ENCODE results near the gene OR4K5.

OR4K5 gene

GRCh38 chr14:19920021-19920657 lies at the start of gene OR4K5:
Gene OR4K5 (plus strand): TSS chr14:19920607. CDS start chr14:19920607, 0 bp downstream.
- DNase-seq (ENCODE audit: low read depth): no peak
- TF ChIP-seq CTCF (IDR thresholded peaks at IDR 0.05; ENCODE audit: insufficient read depth, low read depth, low read length, missing control alignments): no peak

GRCh38 chr14:19873178-19873577 lies 47.2 kb upstream of the OR4K5 start:
- H3K4me3 ChIP-seq (ENCODE audit: low read depth, low read length): no peak overlapping the region
- no peak for TF ChIP-seq CTCF (IDR thresholded peaks at IDR 0.05; ENCODE audit: insufficient read depth, low read depth, low read length, missing control alignments)
- no peak for DNase-seq (ENCODE audit: low read depth)

More at GRCh38 chr14:19920021-19920657, at the start of gene OR4K5:
- no peak within 1 kb of the TSS for H3K4me3 ChIP-seq (ENCODE audit: low read depth, low read length)

GRCh38 chr14:19874842-19875241 lies 45.6 kb upstream of the OR4K5 start, which contains the start of gene OR4K2:
Gene OR4K2 (plus strand): TSS chr14:19875142. CDS start chr14:19876268, 1,126 bp downstream.
- no peak within 1 kb of the TSS for H3K4me3 ChIP-seq (ENCODE audit: low read depth, low read length)
- TF ChIP-seq CTCF (IDR thresholded peaks at IDR 0.05; ENCODE audit: insufficient read depth, low read depth, low read length, missing control alignments): no peak
- no peak for DNase-seq (ENCODE audit: low read depth)

- TF ChIP-seq CTCF (IDR thresholded peaks at IDR 0.05; ENCODE audit: insufficient read depth, low read depth, low read length, missing control alignments): peak; percentile 38
- H3K4me3 ChIP-seq (ENCODE audit: low read depth, low read length): no peak overlapping the region
- DNase-seq (ENCODE audit: low read depth): peak; percentile 4
Measured at GRCh38 chr14:19878029-19878642, 42.3 kb upstream of the OR4K5 start.

GRCh38 chr14:19895282-19895681 lies 25.1 kb upstream of the OR4K5 start:
- no peak for DNase-seq (ENCODE audit: low read depth)
- no peak for TF ChIP-seq CTCF (IDR thresholded peaks at IDR 0.05; ENCODE audit: insufficient read depth, low read depth, low read length, missing control alignments)
- no peak overlapping the region for H3K4me3 ChIP-seq (ENCODE audit: low read depth, low read length)

- DNase-seq (ENCODE audit: low read depth): no peak
- no peak overlapping the region for H3K4me3 ChIP-seq (ENCODE audit: low read depth, low read length)
- TF ChIP-seq CTCF (IDR thresholded peaks at IDR 0.05; ENCODE audit: insufficient read depth, low read depth, low read length, missing control alignments): no peak
Measured at GRCh38 chr14:19900999-19901398, 19.4 kb upstream of the OR4K5 start.

Data from GM12865 (cell line).